ENCODE data around the gene AOC2. TPM values are rescaled to one million over a fixed set of nuclear protein-coding genes. Genes with fewer than 3 reads are reported as not detected.
"Not testable (repeated sequence)": the region's sequence is repeated elsewhere in the genome, so short reads cannot be mapped to it uniquely, and the experiment has no call there.

Gene AOC2
- polyA plus RNA-seq, 3 donors, result 0.74 to 0.82 (median 0.80) TPM

- DNase-seq (ENCODE audit: low read depth in 3 of 3, low spot score in 2 of 3), result no peak
Observed at GRCh38 chr17:42879596-42879985, 35.2 kb downstream of the AOC2 start.

GRCh38 chr17:42880776-42881310 is 36.5 kb downstream of the AOC2 start:
- no peak for DNase-seq (ENCODE audit: low read depth in 3 of 3, low spot score in 2 of 3)

- DNase-seq (ENCODE audit: low read depth in 3 of 3, low spot score in 2 of 3), result not testable (repeated sequence)
Observed at GRCh38 chr17:42881706-42882105, 37.3 kb downstream of the AOC2 start.

GRCh38 chr17:42882166-42882565 is 37.8 kb downstream of the AOC2 start:
- no peak for DNase-seq (ENCODE audit: low read depth in 3 of 3, low spot score in 2 of 3)

- DNase-seq (ENCODE audit: low read depth in 3 of 3, low spot score in 2 of 3), result no peak
Observed at GRCh38 chr17:42883802-42884558, 39.6 kb downstream of the AOC2 start.

GRCh38 chr17:42885806-42886205 is 41.4 kb downstream of the AOC2 start:
- not testable (repeated sequence) for DNase-seq (ENCODE audit: low read depth in 3 of 3, low spot score in 2 of 3)

GRCh38 chr17:42886283-42887176 is 42.1 kb downstream of the AOC2 start:
- DNase-seq (ENCODE audit: low read depth in 3 of 3, low spot score in 2 of 3), result no peak

GRCh38 chr17:42889809-42890208 is 45.4 kb downstream of the AOC2 start:
- DNase-seq (ENCODE audit: low read depth in 3 of 3, low spot score in 2 of 3), result no peak

GRCh38 chr17:42891539-42892152 is 47.3 kb downstream of the AOC2 start:
- DNase-seq (ENCODE audit: low read depth in 3 of 3, low spot score in 2 of 3), result no peak

GRCh38 chr17:42893359-42893758 is 49.0 kb downstream of the AOC2 start:
- no peak for DNase-seq (ENCODE audit: low read depth in 3 of 3, low spot score in 2 of 3)

- no peak for DNase-seq (ENCODE audit: low read depth in 3 of 3, low spot score in 2 of 3)
Observed at GRCh38 chr17:42894283-42895184, 50.2 kb downstream of the AOC2 start.

- DNase-seq (ENCODE audit: low read depth in 3 of 3, low spot score in 2 of 3), result no peak
Observed at GRCh38 chr17:42895185-42895555, 50.8 kb downstream of the AOC2 start.

- DNase-seq (ENCODE audit: low read depth in 3 of 3, low spot score in 2 of 3), result no peak
Observed at GRCh38 chr17:42898147-42898811, 53.9 kb downstream of the AOC2 start.

- DNase-seq (ENCODE audit: low read depth in 3 of 3, low spot score in 2 of 3), result not testable (repeated sequence)
Observed at GRCh38 chr17:42899981-42900380, 55.6 kb downstream of the AOC2 start.

Other genes starting within 250 kb of the AOC2 start
- 10 to 100 TPM; 43.1 to 44.1 (median 43.3) TPM for gene RETREG3, start 235.2 kb upstream of the AOC2 start, polyA plus RNA-seq (ENCODE audit: insufficient read length in 3 of 3)
- gene TUBG1, start 234.9 kb upstream of the AOC2 start, polyA plus RNA-seq (ENCODE audit: insufficient read length in 3 of 3), result 10 to 100 TPM; 53.5 to 63.6 (median 54.5) TPM
- gene TUBG2, start 185.3 kb upstream of the AOC2 start, polyA plus RNA-seq (ENCODE audit: insufficient read length in 3 of 3), result 10 to 100 TPM; 19.5 to 20.7 (median 20.0) TPM
- 10 to 100 TPM; 11.0 to 12.7 (median 11.5) TPM for gene PLEKHH3, start 167.6 kb upstream of the AOC2 start, polyA plus RNA-seq (ENCODE audit: insufficient read length in 3 of 3)
- gene CCR10, start 162.7 kb upstream of the AOC2 start, polyA plus RNA-seq (ENCODE audit: insufficient read length in 3 of 3), result 1 to 10 TPM in 2 of 3 donors, under 1 TPM in 1; 0.87 to 1.1 (median 1.0) TPM
- gene CNTNAP1, start 162.0 kb upstream of the AOC2 start, polyA plus RNA-seq (ENCODE audit: insufficient read length in 3 of 3), result 1 to 10 TPM; 6.4 to 7.1 (median 7.0) TPM
- gene EZH1, start 99.5 kb upstream of the AOC2 start, polyA plus RNA-seq (ENCODE audit: insufficient read length in 3 of 3), result 10 to 100 TPM; 37.3 to 44.1 (median 40.8) TPM
- 10 to 100 TPM; 87.3 to 96.7 (median 92.2) TPM for gene RAMP2, start 83.4 kb upstream of the AOC2 start, polyA plus RNA-seq (ENCODE audit: insufficient read length in 3 of 3)
- 100 to 1,000 TPM in 1 of 3 donors, 10 to 100 TPM in 2; 95.3 to 105 (median 97.8) TPM for gene VPS25, start 71.1 kb upstream of the AOC2 start, polyA plus RNA-seq (ENCODE audit: insufficient read length in 3 of 3)
- 10 to 100 TPM in 2 of 3 donors, 1 to 10 TPM in 1; 8.7 to 11.2 (median 11.0) TPM for gene WNK4, start 64.0 kb upstream of the AOC2 start, polyA plus RNA-seq (ENCODE audit: insufficient read length in 3 of 3)
- 100 to 1,000 TPM; 162 to 191 (median 178) TPM for gene COA3, start 45.9 kb upstream of the AOC2 start, polyA plus RNA-seq (ENCODE audit: insufficient read length in 3 of 3)
- 1 to 10 TPM; 1.6 to 2.0 (median 1.7) TPM for gene CNTD1, start 45.7 kb upstream of the AOC2 start, polyA plus RNA-seq (ENCODE audit: insufficient read length in 3 of 3)
- 10 to 100 TPM; 74.8 to 80.9 (median 78.8) TPM for gene BECN1, start 20.3 kb upstream of the AOC2 start, polyA plus RNA-seq (ENCODE audit: insufficient read length in 3 of 3)
- 100 to 1,000 TPM; 109 to 116 (median 114) TPM for gene PSME3, start 11.2 kb upstream of the AOC2 start, polyA plus RNA-seq (ENCODE audit: insufficient read length in 3 of 3)
- 1 to 10 TPM; 4.8 to 6.2 (median 5.3) TPM for gene AOC3, start 6.6 kb downstream of the AOC2 start, polyA plus RNA-seq (ENCODE audit: insufficient read length in 3 of 3)
- gene G6PC1, start 56.2 kb downstream of the AOC2 start, polyA plus RNA-seq (ENCODE audit: insufficient read length in 3 of 3), result 1 to 10 TPM; 4.3 to 7.0 (median 6.5) TPM
- gene AARSD1, start 119.9 kb downstream of the AOC2 start, polyA plus RNA-seq (ENCODE audit: insufficient read length in 3 of 3), result 10 to 100 TPM; 53.2 to 55.5 (median 54.0) TPM
- 1 to 10 TPM; 1.8 to 2.3 (median 1.9) TPM for gene PTGES3L, start 135.5 kb downstream of the AOC2 start, polyA plus RNA-seq (ENCODE audit: insufficient read length in 3 of 3)
- 10 to 100 TPM; 15.9 to 16.6 (median 16.5) TPM for gene RUNDC1, start 136.0 kb downstream of the AOC2 start, polyA plus RNA-seq (ENCODE audit: insufficient read length in 3 of 3)
- gene RPL27, start 153.8 kb downstream of the AOC2 start, polyA plus RNA-seq (ENCODE audit: insufficient read length in 3 of 3), result 1,000 to 10,000 TPM; 1,375 to 1,510 (median 1,475) TPM
- 10 to 100 TPM in 2 of 3 donors, 1 to 10 TPM in 1; 9.2 to 12.7 (median 10.5) TPM for gene IFI35, start 162.2 kb downstream of the AOC2 start, polyA plus RNA-seq (ENCODE audit: insufficient read length in 3 of 3)
- gene VAT1, start 177.8 kb downstream of the AOC2 start, polyA plus RNA-seq (ENCODE audit: insufficient read length in 3 of 3), result 100 to 1,000 TPM; 125 to 133 (median 133) TPM
- gene RND2, start 180.7 kb downstream of the AOC2 start, polyA plus RNA-seq (ENCODE audit: insufficient read length in 3 of 3), result 1 to 10 TPM; 3.1 to 4.0 (median 3.5) TPM

All from right renal cortex interstitium (tissue), 3 donors.